Thoracic aorta (tissue), 2 donors: ENCODE results near the gene STIM2. TPM values are rescaled to one million over a fixed set of nuclear protein-coding genes. Genes with fewer than 3 reads are reported as not detected.

Source experiments
- ATAC-seq: fragments of 150-250 bp; one replicate; pipeline ENCODE4 v1.8.0; 2017; ENCODE audit warnings: low read depth; ENCODE audit not compliant: insufficient number of reproducible peaks, low FRiP score
- DNase-seq: peaks from one replicate; pipeline ENCODE4 v3.0.0-alpha.2; 2020; ENCODE audit warnings: low spot score
- H3K27ac ChIP-seq, 2 donors: fragments of 200-600 bp; sonication (generic); 1 replicate in 1 of 2; 2 replicates in 1 of 2; pipeline ENCODE4 v1.5.1; 2016; ENCODE audit warnings: mild to moderate bottlenecking in 2 of 2, moderate library complexity in 2 of 2
- H3K27me3 ChIP-seq: fragments of 200-600 bp; sonication (generic); replicated peaks from 2 replicates; pipeline ENCODE4 v1.6.0; 2016; ENCODE audit warnings: mild to moderate bottlenecking; ENCODE audit not compliant: insufficient read depth
- H3K36me3 ChIP-seq: fragments of 200-600 bp; sonication (generic); one replicate; pipeline ENCODE4 v1.5.1; 2016
- H3K4me1 ChIP-seq, 2 donors: fragments of 200-600 bp; sonication (generic); 1 replicate in 1 of 2; 2 replicates in 1 of 2; pipeline versions ENCODE4 v1.5.1 to v1.6.0; 2016; ENCODE audit warnings: low read depth in 2 of 2, mild to moderate bottlenecking in 1 of 2; ENCODE audit not compliant: control insufficient read depth in 1 of 2
- H3K4me3 ChIP-seq: fragments of 200-600 bp; sonication (generic); 2 replicates; pipeline ENCODE4 v1.5.1; 2016; ENCODE audit warnings: mild to moderate bottlenecking
- H3K9me3 ChIP-seq: fragments of 200-600 bp; sonication (generic); 2 replicates; pipeline ENCODE4 v1.5.1; 2016
- total RNA-seq, 2 donors: library from RNA; depleted of rRNA; stranded (reverse); fragments of >200 nt; gene quantifications; one replicate each; pipeline versions ENCODE4 v1.1.0 to v1.2.3, GENCODE V29; 2016
- TF ChIP-seq, protein P1 (sequence below): fragments of 200-600 bp; sonication (generic); IDR thresholded peaks from one replicate; pipeline ENCODE4 v1.5.1; 2019; ENCODE audit warnings: antibody characterized with exemption

The STIM2 gene
- total RNA-seq, 2 donors from 2014 or later = 14.3 to 53.3 TPM

DNA sequence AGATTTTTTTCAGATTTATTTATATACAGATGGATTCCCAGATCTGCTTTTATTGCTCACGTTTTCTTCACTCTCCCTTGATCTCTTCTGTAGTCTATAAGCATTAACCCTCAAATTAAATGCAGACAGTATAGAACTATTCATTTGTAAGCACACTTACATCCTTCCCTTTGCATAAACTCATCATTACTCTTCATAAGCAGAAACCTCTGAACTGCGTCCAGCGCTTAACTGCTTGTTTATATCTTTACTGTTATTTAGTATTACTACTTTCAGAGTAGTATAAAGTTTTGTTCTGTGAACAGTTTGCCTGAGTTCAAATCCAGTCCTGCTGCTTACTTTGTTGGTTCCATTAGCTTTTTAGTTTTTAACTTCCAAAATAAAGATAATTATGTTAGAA lies 132.9 kb downstream of the STIM2 start:
- Histone ChIP-seq H3K4me1 (peaks cover 4 to 26% of the 10 kb centered on the region in 2 donors), H3K27ac (no peak overlapping the region), H3K9me3 (no peaks in the 10 kb centered on the region), H3K27me3 (no peaks in the 10 kb centered on the region), H3K36me3 (no peaks in the 10 kb centered on the region), H3K4me3 (no peak overlapping the region)
- no peak for ATAC-seq
- DNase-seq = no peak
- TF ChIP-seq, protein P1, sequence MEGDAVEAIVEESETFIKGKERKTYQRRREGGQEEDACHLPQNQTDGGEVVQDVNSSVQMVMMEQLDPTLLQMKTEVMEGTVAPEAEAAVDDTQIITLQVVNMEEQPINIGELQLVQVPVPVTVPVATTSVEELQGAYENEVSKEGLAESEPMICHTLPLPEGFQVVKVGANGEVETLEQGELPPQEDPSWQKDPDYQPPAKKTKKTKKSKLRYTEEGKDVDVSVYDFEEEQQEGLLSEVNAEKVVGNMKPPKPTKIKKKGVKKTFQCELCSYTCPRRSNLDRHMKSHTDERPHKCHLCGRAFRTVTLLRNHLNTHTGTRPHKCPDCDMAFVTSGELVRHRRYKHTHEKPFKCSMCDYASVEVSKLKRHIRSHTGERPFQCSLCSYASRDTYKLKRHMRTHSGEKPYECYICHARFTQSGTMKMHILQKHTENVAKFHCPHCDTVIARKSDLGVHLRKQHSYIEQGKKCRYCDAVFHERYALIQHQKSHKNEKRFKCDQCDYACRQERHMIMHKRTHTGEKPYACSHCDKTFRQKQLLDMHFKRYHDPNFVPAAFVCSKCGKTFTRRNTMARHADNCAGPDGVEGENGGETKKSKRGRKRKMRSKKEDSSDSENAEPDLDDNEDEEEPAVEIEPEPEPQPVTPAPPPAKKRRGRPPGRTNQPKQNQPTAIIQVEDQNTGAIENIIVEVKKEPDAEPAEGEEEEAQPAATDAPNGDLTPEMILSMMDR = no peak

DNA sequence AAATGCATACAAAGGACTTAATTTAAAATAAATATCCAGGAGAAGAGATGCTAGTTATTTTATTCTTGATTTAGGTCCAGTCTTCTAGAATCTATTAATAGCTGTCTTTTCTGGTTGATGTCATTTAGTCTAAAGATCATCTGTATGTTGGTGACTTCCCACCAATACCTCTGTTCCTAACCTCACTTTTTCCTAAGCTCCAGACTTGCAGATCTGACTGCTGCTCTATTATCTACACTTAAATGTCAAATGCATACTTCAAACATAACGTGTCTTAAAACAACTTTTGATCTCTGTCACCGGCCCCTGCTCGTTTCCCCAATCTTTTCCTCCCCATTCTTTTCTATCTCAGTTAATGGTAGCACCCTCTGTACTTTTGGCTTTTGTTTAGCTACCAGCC lies 133.3 kb downstream of the STIM2 start:
- Histone ChIP-seq H3K27ac (no peak overlapping the region), H3K36me3 (no peaks in the 10 kb centered on the region), H3K4me1 (peaks cover 4 to 26% of the 10 kb centered on the region in 2 donors), H3K9me3 (no peaks in the 10 kb centered on the region), H3K27me3 (no peaks in the 10 kb centered on the region), H3K4me3 (no peak overlapping the region)
- no peak for ATAC-seq
- DNase-seq = no peak
- TF ChIP-seq, protein P1 = no peak

DNA sequence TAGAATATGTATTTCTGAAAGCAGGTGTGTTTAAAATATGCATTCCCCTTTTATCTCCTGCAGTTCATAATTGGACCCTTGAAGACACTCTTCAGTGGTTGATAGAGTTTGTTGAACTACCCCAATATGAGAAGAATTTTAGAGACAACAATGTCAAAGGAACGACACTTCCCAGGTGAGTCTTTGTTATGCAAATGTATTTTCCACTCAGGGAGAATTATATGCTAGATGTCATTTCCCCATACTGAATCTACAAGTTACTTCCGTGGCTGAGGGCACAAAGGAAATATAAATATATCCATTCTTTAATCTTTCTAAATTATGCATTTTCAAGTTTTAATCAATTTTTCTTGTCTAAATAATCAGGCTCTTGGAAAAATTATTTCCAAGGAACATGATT lies 134.7 kb downstream of the STIM2 start:
- Histone ChIP-seq H3K4me1 (peaks cover 8 to 26% of the 10 kb centered on the region in 2 donors), H3K27ac (no peak overlapping the region), H3K9me3 (no peaks in the 10 kb centered on the region), H3K27me3 (no peaks in the 10 kb centered on the region), H3K4me3 (no peak overlapping the region), H3K36me3 (no peaks in the 10 kb centered on the region)
- DNase-seq = no peak
- no peak for ATAC-seq
- TF ChIP-seq, protein P1 = no peak

DNA sequence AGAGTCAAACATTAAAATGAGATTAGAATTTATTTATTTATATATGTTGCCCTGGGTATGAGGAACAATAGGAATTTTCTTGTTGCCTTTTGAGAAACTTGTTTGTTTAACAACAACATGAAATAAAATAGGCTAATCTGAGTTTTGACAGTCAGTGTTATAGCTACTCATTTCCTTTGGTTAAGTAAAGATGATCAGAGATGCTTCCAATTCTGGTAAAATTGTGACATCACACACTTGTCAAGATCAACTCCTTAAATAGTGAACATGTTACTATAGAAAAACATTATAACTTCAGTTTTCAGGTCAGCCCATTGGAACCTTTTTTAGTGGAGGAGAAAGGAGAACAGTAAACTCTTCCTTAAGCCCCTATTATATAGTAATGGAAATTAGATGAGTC lies 136.1 kb downstream of the STIM2 start:
- ATAC-seq (no peak), DNase-seq (no peak)
- Histone ChIP-seq H3K4me3 (no peak overlapping the region), H3K4me1 (peaks cover 8 to 26% of the 10 kb centered on the region in 2 donors), H3K9me3 (no peaks in the 10 kb centered on the region), H3K27ac (no peak overlapping the region), H3K27me3 (no peaks in the 10 kb centered on the region), H3K36me3 (no peaks in the 10 kb centered on the region)
- TF ChIP-seq, protein P1 = no peak

DNA sequence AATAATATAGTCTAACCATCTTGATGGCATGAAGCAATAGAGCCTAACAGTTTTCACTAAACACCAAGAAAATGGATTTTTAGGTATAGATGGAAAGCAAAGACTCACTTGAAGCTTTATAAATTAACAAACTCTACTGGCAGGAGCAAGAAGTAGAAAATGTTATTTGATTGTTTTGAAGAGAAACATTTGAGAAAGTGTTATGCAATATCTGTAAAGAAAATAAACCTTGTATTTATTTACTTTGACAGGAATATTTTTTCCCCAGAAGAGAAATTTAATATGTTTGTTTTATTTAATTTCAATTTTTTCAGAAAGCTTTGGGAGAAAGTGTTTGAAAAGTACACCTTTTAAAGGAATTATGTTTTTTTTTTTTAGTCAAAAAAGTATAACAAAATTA lies 139.0 kb downstream of the STIM2 start:
- Histone ChIP-seq H3K4me3 (no peak overlapping the region), H3K9me3 (no peaks in the 10 kb centered on the region), H3K27me3 (no peaks in the 10 kb centered on the region), H3K4me1 (peaks cover 4% of the 10 kb centered on the region in 2 donors), H3K36me3 (no peaks in the 10 kb centered on the region), H3K27ac (no peak overlapping the region)
- ATAC-seq (no peak), DNase-seq (no peak)
- TF ChIP-seq, protein P1 = no peak
